Tibial nerve (tissue), 4 donors: ENCODE measurements around the gene LYPLAL1. TPM values are rescaled to one million over a fixed set of nuclear protein-coding genes. Genes with fewer than 3 reads are reported as not detected.

ENCODE experiments used
- DNase-seq, 2 donors: peaks; one replicate each; pipeline ENCODE4 v3.0.0-alpha.2; 2019; ENCODE audit warnings: low spot score in 2 of 2
- H3K27ac ChIP-seq, 4 donors: fragments of 200-600 bp; sonication (generic) in 3 of 4; one replicate each; pipeline ENCODE4 v1.5.1; 2017 to 2019; ENCODE audit warnings: mild to moderate bottlenecking in 1 of 4
- H3K27me3 ChIP-seq, 2 donors: fragments of 200-600 bp; sonication (generic) in 1 of 2; one replicate each; pipeline versions ENCODE4 v1.5.1 to v1.6.0; 2017 to 2019
- H3K36me3 ChIP-seq, 3 donors: fragments of 200-600 bp; sonication (generic); one replicate each; pipeline ENCODE4 v1.5.1; 2018 to 2019
- H3K4me1 ChIP-seq, 4 donors: fragments of 200-600 bp; sonication (generic) in 3 of 4; one replicate each; pipeline ENCODE4 v1.5.1; 2017 to 2019
- H3K4me3 ChIP-seq, 4 donors: fragments of 200-600 bp; sonication (generic) in 3 of 4; one replicate each; pipeline ENCODE4 v1.5.1; 2017 to 2019; ENCODE audit warnings: mild to moderate bottlenecking in 1 of 4, moderate library complexity in 1 of 4
- H3K9me3 ChIP-seq, 4 donors: fragments of 200-600 bp; sonication (generic) in 3 of 4; one replicate each; pipeline ENCODE4 v1.5.1; 2017 to 2019
- EP300 ChIP-seq, 2 donors: sonication (generic); formaldehyde crosslinking; IDR thresholded peaks; one replicate each; pipeline ENCODE4 v1.6.1; 2017; ENCODE audit warnings: antibody characterized with exemption in 2 of 2, mild to moderate bottlenecking in 1 of 2
- POLR2A ChIP-seq, 2 donors: fragments of 450-650 bp; IDR thresholded peaks; one replicate each; pipeline ENCODE4 v1.6.1; 2017; ENCODE audit warnings: antibody characterized with exemption in 2 of 2, mild to moderate bottlenecking in 2 of 2, moderate library complexity in 2 of 2
- WGBS, 2 donors: methylation state at CpG; one replicate each; pipeline ENCODE4 v1.1.5; 2018; 5-methylcytosine and 5-hydroxymethylcytosine counted together
- total RNA-seq, 4 donors: library from RNA; depleted of rRNA; stranded (reverse); fragments of >200 nt; gene quantifications; one replicate each; pipeline ENCODE4 v1.1.0, GENCODE V29; 2016
- TF ChIP-seq, protein P1 (sequence below), 5 experiments: fragments of 200-600 bp in 3 of 5; fragments of 450-650 bp in 2 of 5; sonication (generic) in 3 of 5; IDR thresholded peaks; one replicate each; pipeline ENCODE4 v1.5.1; 2016 to 2019; ENCODE audit warnings: antibody characterized with exemption in 5 of 5, mild to moderate bottlenecking in 3 of 5, moderate library complexity in 2 of 5

LYPLAL1 gene
- total RNA-seq, 4 donors from 2014 or later, result 19.2 to 52.2 (median 22.1) TPM

GRCh38 chr1:219201656-219202055 is 28.0 kb downstream of the LYPLAL1 start:
- DNase-seq, result no peak
- 80% methylated on average over 3 of the region's 3 CpGs for WGBS, 2 donors
- Histone ChIP-seq H3K27me3 (no peaks in the 10 kb centered on the region), H3K4me1 (peaks cover 0 to 3% (median 0%) of the 10 kb centered on the region in 4 donors), H3K27ac (no peak overlapping the region), H3K36me3 (peaks cover 0 to 7% (median 0%) of the 10 kb centered on the region in 3 donors), H3K9me3 (no peaks in the 10 kb centered on the region), H3K4me3 (no peak overlapping the region)
- TF ChIP-seq POLR2A (IDR thresholded peaks at IDR 0.05) (no peak), EP300 (IDR thresholded peaks at IDR 0.05) (no peak)
- TF ChIP-seq, protein P1, sequence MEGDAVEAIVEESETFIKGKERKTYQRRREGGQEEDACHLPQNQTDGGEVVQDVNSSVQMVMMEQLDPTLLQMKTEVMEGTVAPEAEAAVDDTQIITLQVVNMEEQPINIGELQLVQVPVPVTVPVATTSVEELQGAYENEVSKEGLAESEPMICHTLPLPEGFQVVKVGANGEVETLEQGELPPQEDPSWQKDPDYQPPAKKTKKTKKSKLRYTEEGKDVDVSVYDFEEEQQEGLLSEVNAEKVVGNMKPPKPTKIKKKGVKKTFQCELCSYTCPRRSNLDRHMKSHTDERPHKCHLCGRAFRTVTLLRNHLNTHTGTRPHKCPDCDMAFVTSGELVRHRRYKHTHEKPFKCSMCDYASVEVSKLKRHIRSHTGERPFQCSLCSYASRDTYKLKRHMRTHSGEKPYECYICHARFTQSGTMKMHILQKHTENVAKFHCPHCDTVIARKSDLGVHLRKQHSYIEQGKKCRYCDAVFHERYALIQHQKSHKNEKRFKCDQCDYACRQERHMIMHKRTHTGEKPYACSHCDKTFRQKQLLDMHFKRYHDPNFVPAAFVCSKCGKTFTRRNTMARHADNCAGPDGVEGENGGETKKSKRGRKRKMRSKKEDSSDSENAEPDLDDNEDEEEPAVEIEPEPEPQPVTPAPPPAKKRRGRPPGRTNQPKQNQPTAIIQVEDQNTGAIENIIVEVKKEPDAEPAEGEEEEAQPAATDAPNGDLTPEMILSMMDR (IDR thresholded peaks at IDR 0.05), result no peak

GRCh38 chr1:219202567-219202966 is 28.9 kb downstream of the LYPLAL1 start:
- no peak overlapping the region for H3K27ac ChIP-seq
- H3K9me3 ChIP-seq, result no peaks in the 10 kb centered on the region
- H3K4me3 ChIP-seq, result no peak overlapping the region
- H3K27me3 ChIP-seq, result no peaks in the 10 kb centered on the region
- TF ChIP-seq EP300 (IDR thresholded peaks at IDR 0.05) (no peak), POLR2A (IDR thresholded peaks at IDR 0.05) (no peak)
- WGBS, 2 donors, result 67% methylated on average over 2 of the region's 2 CpGs
- peaks cover 0 to 4% (median 0%) of the 10 kb centered on the region in 3 donors for H3K36me3 ChIP-seq
- peaks cover 0 to 9% (median 3%) of the 10 kb centered on the region in 4 donors for H3K4me1 ChIP-seq
- no peak for DNase-seq

DNA sequence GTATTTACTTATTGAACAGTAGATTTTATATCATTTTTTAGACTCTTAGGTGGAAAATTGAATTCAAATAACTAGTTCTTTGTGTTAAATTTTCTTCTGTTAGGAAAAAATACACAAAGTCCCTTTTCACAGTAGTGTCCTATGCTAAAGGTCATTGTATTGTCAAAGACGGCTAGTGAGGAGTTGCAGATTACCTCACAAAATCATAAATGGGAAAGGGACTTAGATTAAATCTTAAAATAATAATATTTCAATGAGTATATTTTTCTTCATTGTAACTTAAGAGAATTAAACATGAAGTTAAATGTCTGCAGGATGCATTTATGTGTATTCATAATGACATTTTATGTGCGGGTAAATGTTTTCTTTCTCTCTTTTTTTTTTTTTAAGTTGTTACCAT is 32.7 kb downstream of the LYPLAL1 start:
- DNase-seq, result no peak
- no peak overlapping the region for H3K4me3 ChIP-seq
- peaks cover 0 to 9% (median 0%) of the 10 kb centered on the region in 3 donors for H3K36me3 ChIP-seq
- 55 to 69% methylated on average over 2 of the region's 2 CpGs for WGBS, 2 donors
- no peak for TF ChIP-seq POLR2A (IDR thresholded peaks at IDR 0.05)
- H3K4me1 ChIP-seq, result peaks cover 0 to 11% (median 3%) of the 10 kb centered on the region in 4 donors
- H3K27ac ChIP-seq, result no peak overlapping the region
- no peaks in the 10 kb centered on the region for H3K27me3 ChIP-seq
- H3K9me3 ChIP-seq, result no peaks in the 10 kb centered on the region

DNA sequence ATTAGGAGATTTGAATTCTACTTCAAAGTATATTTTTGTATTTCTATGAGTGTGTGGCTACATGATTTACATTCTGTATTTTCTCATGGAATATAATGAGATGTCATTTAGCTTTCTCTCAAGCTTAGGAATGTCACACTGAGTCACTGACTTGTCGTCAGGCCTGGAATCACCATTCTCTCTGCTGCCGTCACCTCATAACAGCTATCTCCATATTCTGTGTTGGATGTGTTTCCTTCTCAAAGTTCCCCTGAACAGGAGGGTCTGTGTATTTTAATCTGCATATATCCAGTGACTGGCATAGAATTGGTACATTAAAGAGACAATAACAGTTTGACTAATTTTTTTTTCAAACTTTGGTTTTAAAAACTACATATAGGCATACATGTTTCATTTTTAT is 35.9 kb downstream of the LYPLAL1 start:
- Histone ChIP-seq H3K27ac (no peak overlapping the region), H3K4me1 (peaks cover 0 to 8% (median 3%) of the 10 kb centered on the region in 4 donors), H3K36me3 (peaks cover 0 to 21% (median 0%) of the 10 kb centered on the region in 3 donors), H3K4me3 (no peak overlapping the region), H3K27me3 (no peaks in the 10 kb centered on the region), H3K9me3 (no peaks in the 10 kb centered on the region)
- DNase-seq, result no peak
- TF ChIP-seq, protein P1 (IDR thresholded peaks at IDR 0.05), result no peak
- TF ChIP-seq POLR2A (IDR thresholded peaks at IDR 0.05) (no peak), EP300 (IDR thresholded peaks at IDR 0.05) (no peak)
- WGBS, 2 donors, result 50 to 60% methylated on average over 2 of the region's 2 CpGs

DNA sequence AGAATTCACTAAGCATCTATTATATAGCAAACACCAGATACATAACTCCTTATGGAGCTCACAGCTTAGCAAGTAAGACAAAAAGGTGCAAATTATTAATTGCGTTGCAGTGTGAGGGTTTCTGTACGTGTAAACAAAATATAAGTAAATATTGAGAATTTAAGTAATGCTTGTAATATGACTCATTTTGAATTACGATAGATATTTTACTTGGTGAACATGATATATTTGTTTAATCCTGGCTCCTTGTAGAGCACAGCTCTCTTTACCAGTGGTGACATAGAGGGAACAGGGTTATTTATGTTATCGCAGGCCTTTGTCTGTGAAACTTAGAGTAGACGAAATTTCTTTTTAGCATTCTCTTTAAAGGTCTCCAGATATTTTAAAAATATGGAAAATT is 36.4 kb downstream of the LYPLAL1 start:
- WGBS, 2 donors, result 89 to 91% methylated on average over 5 of the region's 5 CpGs
- peaks cover 0 to 26% (median 0%) of the 10 kb centered on the region in 3 donors for H3K36me3 ChIP-seq
- no peak overlapping the region for H3K4me3 ChIP-seq
- DNase-seq, result no peak
- TF ChIP-seq EP300 (IDR thresholded peaks at IDR 0.05), result no peak
- no peak for TF ChIP-seq POLR2A (IDR thresholded peaks at IDR 0.05)
- TF ChIP-seq, protein P1 (IDR thresholded peaks at IDR 0.05), result no peak
- H3K27me3 ChIP-seq, result no peaks in the 10 kb centered on the region
- peaks cover 0 to 8% (median 3%) of the 10 kb centered on the region in 4 donors for H3K4me1 ChIP-seq
- no peaks in the 10 kb centered on the region for H3K9me3 ChIP-seq
- no peak overlapping the region for H3K27ac ChIP-seq

DNA sequence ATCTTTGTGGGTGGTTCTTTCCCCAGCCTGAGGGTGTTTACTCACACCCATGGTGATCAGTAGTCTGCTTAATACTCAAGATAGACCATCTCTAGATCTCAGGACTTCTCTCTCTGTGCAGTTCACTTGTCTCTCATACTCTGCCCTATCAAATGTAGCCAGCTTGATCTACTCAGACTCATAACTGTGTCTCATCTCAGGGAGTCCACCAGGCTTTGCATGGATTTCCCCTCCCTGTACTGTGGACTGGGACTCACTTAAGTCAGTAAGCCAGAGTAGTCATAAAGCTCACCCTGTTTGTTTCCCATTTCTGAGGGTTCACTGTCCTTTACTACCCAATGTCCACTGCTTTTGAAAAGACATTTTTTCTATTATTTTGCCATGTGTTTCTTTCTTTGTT is 41.8 kb downstream of the LYPLAL1 start:
- peaks cover 0 to 64% (median 0%) of the 10 kb centered on the region in 3 donors for H3K36me3 ChIP-seq
- no peak overlapping the region for H3K27ac ChIP-seq
- H3K27me3 ChIP-seq, result no peaks in the 10 kb centered on the region
- TF ChIP-seq POLR2A (IDR thresholded peaks at IDR 0.05), result no peak
- TF ChIP-seq EP300 (IDR thresholded peaks at IDR 0.05), result no peak
- TF ChIP-seq, protein P1 (IDR thresholded peaks at IDR 0.05), result no peak
- DNase-seq, result no peak
- no peaks in the 10 kb centered on the region for H3K4me1 ChIP-seq
- no peak overlapping the region for H3K4me3 ChIP-seq
- no peaks in the 10 kb centered on the region for H3K9me3 ChIP-seq
